WI38 (cell line): ENCODE results near the gene LGALS7B.
"Not testable (repeated sequence)": the region's sequence is repeated elsewhere in the genome, so short reads cannot be mapped to it uniquely, and the experiment has no call there.

Experiments
- H3K4me3 ChIP-seq: 2 replicates; pipeline ENCODE4 v1.5.1; 2011; ENCODE audit warnings: low read depth, mild to moderate bottlenecking, control low read depth, low read length
- TF ChIP-seq, protein P1 (sequence below): IDR thresholded peaks from 2 replicates; pipeline ENCODE4 v1.5.1; 2012; ENCODE audit warnings: low read depth, mild to moderate bottlenecking, control low read depth, low read length

The LGALS7B gene

GRCh38 chr19:38743394-38744297, 45.4 kb upstream of the LGALS7B start:
- H3K4me3 ChIP-seq = no peak overlapping the region
- TF ChIP-seq, protein P1, sequence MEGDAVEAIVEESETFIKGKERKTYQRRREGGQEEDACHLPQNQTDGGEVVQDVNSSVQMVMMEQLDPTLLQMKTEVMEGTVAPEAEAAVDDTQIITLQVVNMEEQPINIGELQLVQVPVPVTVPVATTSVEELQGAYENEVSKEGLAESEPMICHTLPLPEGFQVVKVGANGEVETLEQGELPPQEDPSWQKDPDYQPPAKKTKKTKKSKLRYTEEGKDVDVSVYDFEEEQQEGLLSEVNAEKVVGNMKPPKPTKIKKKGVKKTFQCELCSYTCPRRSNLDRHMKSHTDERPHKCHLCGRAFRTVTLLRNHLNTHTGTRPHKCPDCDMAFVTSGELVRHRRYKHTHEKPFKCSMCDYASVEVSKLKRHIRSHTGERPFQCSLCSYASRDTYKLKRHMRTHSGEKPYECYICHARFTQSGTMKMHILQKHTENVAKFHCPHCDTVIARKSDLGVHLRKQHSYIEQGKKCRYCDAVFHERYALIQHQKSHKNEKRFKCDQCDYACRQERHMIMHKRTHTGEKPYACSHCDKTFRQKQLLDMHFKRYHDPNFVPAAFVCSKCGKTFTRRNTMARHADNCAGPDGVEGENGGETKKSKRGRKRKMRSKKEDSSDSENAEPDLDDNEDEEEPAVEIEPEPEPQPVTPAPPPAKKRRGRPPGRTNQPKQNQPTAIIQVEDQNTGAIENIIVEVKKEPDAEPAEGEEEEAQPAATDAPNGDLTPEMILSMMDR = no peak

GRCh38 chr19:38744298-38744681, 44.7 kb upstream of the LGALS7B start, which contains the start of gene CAPN12:
Gene CAPN12 (minus strand): TSS chr19:38744474. CDS start chr19:38744165, 309 bp downstream.
- H3K4me3 ChIP-seq = no peak within 1 kb of the TSS
- TF ChIP-seq, protein P1 = no peak

DNA sequence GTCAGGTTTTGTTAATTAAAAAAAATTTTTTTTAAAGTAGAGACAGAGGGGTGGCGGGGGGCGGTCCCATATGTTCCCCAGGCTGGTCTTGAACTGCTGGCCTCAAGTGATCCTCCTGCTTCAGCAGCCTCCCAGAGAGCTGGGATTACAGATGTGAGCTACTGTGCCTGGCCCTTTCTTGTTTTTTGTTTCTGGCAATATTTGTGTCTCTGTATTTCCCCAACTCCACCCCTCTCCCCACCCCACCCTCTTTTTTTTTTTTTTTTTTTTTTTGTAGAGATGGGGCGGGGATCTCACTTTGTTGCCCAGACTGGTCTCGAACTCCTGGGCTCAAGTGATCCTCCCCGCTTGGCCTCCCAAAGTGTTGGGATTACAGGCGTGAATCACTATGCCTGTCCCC, 44.1 kb upstream of the LGALS7B start:
- TF ChIP-seq, protein P1 = no peak
- H3K4me3 ChIP-seq = no peak overlapping the region

GRCh38 chr19:38745316-38745715, 43.7 kb upstream of the LGALS7B start:
- TF ChIP-seq, protein P1 = no peak

GRCh38 chr19:38753783-38754182, 35.2 kb upstream of the LGALS7B start:
- H3K4me3 ChIP-seq = not testable (repeated sequence)

More at GRCh38 chr19:38745316-38745715, 43.7 kb upstream of the LGALS7B start:
- H3K4me3 ChIP-seq = no peak overlapping the region

DNA sequence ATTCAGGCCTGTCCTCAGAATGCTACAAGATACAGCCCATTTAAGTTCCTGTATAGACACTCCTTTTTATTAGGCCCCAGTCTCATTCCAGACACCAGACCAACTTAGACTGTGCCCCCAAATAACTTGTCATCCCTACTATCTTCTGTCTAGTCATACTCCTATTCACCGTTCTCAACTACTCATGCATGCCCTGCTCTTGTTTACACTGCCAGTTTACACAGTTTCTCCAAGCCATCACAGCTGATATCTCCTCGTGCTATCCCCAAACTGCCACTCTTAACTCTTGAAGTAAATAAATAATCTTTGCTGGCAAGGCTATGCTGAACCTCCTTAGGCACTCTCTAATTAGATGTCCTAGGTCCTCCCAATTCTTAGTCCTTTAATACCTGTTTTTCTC, 34.8 kb upstream of the LGALS7B start:
- not testable (repeated sequence) for H3K4me3 ChIP-seq

DNA sequence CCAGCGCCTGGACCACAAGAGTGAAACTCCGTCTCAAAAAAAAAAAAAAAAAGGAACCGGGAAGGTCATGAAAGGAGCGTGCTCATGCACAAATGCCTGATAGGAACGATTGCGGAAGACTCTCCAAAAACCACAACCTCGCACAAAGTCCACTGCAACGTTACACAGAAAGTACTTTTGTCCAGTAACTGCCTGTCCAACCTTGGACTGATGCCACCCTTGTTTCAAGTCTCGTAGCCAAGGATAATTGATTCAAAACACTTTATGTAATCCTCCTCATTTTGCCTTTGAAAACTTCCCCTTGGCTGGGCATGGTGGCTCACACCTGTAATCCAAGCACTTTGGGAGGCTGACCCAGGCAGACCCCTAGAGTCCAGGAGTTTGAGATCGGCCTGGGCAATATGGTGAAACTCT, 29.4 kb upstream of the LGALS7B start:
- H3K4me3 ChIP-seq = no peak overlapping the region
- TF ChIP-seq, protein P1 = no peak

DNA sequence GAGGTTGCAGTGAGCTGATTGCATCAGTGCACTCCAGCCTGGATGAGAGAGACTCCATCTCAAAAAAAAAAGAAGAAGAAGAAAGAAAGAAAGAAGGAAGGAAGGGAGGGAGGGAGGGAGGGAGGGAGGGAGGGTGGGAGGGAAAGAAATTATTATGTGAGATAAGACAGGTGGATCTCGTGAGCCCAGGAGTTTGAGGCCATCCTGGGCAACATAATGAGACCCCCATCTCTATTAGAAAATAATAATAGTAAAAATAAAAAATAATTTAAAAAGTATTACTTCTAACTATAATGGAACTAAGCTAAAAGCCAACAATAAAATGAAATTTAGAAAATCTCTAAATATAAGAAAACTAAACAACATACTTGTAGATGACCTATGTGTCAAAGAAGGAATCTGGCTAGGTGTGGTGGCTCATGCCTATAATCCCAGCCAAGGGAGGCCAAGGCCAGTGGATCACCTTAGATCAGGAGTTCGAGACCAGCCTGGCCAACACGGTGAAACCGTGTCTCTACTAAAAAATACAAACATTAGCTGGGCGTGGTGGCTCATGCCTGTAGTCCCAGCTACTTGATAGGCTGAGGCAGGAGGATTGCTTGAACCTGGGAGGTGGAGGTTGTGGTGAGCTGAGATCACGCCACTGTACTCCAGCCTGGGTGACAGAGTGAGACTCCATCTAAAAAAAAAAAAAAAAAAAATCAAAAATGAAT, 28.0 kb upstream of the LGALS7B start:
- not testable (repeated sequence) for H3K4me3 ChIP-seq

GRCh38 chr19:38761884-38762389, 27.1 kb upstream of the LGALS7B start:
- H3K4me3 ChIP-seq = not testable (repeated sequence)
